Neutrophil (primary cell): Measurements from ENCODE around the gene TMEM158.

ENCODE experiments used
- H3K27ac ChIP-seq: fragments of 200-600 bp; sonication (generic); 2 replicates; pipeline ENCODE4 v1.5.1; 2016; ENCODE audit warnings: mild to moderate bottlenecking, moderate library complexity
- H3K27me3 ChIP-seq: fragments of 200-600 bp; sonication (generic); 2 replicates; pipeline ENCODE4 v1.6.0; 2016; ENCODE audit warnings: mild to moderate bottlenecking
- H3K36me3 ChIP-seq: fragments of 200-600 bp; sonication (generic); 2 replicates; pipeline ENCODE4 v1.5.1; 2017
- H3K4me1 ChIP-seq, 2 experiments: fragments of 200-600 bp in 1 of 2; sonication (generic) in 1 of 2; 1 replicate in 1 of 2; 2 replicates in 1 of 2; pipeline versions ENCODE4 v1.5.1 to v1.6.1; 2013 to 2016; ENCODE audit warnings: low read depth in 1 of 2, low read length in 1 of 2, mild to moderate bottlenecking in 1 of 2, moderate library complexity in 1 of 2; ENCODE audit not compliant: control insufficient read depth in 1 of 2, insufficient read depth in 1 of 2
- H3K4me3 ChIP-seq, 2 experiments: fragments of 200-600 bp in 1 of 2; sonication (generic) in 1 of 2; 1 replicate in 1 of 2; 2 replicates in 1 of 2; pipeline ENCODE4 v1.5.1; 2013 to 2016; ENCODE audit warnings: low read depth in 1 of 2, low read length in 1 of 2, mild to moderate bottlenecking in 1 of 2, moderate library complexity in 1 of 2
- H3K9me3 ChIP-seq: fragments of 200-600 bp; sonication (generic); 2 replicates; pipeline ENCODE4 v1.5.1; 2016
- TF ChIP-seq, protein P1 (sequence below): fragments of 200-600 bp; sonication (generic); IDR thresholded peaks from 2 replicates; pipeline ENCODE4 v1.5.1; 2016; ENCODE audit warnings: antibody characterized with exemption

Gene TMEM158

GRCh38 chr3:45272032-45272810 lies 46.1 kb upstream of the TMEM158 start:
- H3K27me3 ChIP-seq = no peaks in the 10 kb centered on the region
- TF ChIP-seq, protein P1, sequence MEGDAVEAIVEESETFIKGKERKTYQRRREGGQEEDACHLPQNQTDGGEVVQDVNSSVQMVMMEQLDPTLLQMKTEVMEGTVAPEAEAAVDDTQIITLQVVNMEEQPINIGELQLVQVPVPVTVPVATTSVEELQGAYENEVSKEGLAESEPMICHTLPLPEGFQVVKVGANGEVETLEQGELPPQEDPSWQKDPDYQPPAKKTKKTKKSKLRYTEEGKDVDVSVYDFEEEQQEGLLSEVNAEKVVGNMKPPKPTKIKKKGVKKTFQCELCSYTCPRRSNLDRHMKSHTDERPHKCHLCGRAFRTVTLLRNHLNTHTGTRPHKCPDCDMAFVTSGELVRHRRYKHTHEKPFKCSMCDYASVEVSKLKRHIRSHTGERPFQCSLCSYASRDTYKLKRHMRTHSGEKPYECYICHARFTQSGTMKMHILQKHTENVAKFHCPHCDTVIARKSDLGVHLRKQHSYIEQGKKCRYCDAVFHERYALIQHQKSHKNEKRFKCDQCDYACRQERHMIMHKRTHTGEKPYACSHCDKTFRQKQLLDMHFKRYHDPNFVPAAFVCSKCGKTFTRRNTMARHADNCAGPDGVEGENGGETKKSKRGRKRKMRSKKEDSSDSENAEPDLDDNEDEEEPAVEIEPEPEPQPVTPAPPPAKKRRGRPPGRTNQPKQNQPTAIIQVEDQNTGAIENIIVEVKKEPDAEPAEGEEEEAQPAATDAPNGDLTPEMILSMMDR = no peak
- H3K9me3 ChIP-seq = no peaks in the 10 kb centered on the region
- H3K27ac ChIP-seq = no peak overlapping the region
- no peaks in the 10 kb centered on the region for H3K4me1 ChIP-seq
- H3K36me3 ChIP-seq = no peaks in the 10 kb centered on the region
- no peak overlapping the region for H3K4me3 ChIP-seq

DNA sequence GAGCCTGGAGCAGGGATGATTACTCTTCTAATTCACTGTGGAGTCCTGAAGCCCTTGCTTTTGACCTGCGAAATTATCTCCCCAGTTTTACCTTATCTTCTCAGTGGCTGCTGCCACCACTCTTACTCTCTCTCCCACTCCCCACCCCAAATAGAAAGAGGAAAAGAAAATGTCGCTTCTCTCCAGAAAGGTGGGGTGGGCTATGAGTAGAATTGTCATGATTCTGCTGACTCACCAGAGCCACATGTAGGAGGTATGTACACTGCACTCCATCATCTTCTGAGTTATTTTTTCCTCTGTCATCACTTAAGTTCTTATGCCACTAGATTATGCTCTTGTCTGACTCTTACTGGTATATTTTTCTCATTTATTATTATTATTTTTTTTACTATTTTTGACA lies 43.9 kb upstream of the TMEM158 start:
- no peak overlapping the region for H3K4me3 ChIP-seq

DNA sequence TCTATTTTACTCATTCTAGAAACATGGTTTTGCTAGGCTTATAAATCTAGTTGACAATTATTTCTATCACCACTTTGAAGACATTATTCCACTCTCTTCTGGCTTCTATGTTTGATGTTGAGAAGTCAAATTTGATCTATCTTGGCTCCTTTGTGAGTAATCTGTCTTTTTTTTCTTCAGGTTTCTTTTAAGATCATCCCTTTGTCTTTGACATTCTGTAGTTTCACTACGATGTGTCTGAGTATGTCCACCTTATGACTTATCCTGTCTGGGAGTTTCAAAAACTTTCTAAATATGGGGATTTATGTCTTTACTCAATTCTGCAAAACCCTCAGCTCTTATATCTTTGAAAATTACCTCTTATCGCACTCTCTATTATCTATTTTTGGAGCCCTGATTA lies 41.0 kb upstream of the TMEM158 start:
- Histone ChIP-seq H3K27ac (no peak overlapping the region), H3K36me3 (no peaks in the 10 kb centered on the region), H3K9me3 (no peaks in the 10 kb centered on the region), H3K27me3 (no peaks in the 10 kb centered on the region), H3K4me3 (no peak overlapping the region), H3K4me1 (no peaks in the 10 kb centered on the region)
- TF ChIP-seq, protein P1 = no peak

More for the DNA sequence above, 43.9 kb upstream of the TMEM158 start:
- Histone ChIP-seq H3K4me1 (no peaks in the 10 kb centered on the region), H3K36me3 (no peaks in the 10 kb centered on the region), H3K9me3 (no peaks in the 10 kb centered on the region), H3K27me3 (no peaks in the 10 kb centered on the region), H3K27ac (no peak overlapping the region)
- TF ChIP-seq, protein P1 = no peak

- Histone ChIP-seq H3K4me1 (peaks cover 18 to 20% of the 10 kb centered on the region in 2 experiments), H3K4me3 (no peak overlapping the region), H3K27ac (no peak overlapping the region), H3K36me3 (no peaks in the 10 kb centered on the region), H3K9me3 (no peaks in the 10 kb centered on the region), H3K27me3 (no peaks in the 10 kb centered on the region)
- TF ChIP-seq, protein P1 = no peak
Observed at GRCh38 chr3:45261333-45262110, 35.4 kb upstream of the TMEM158 start.

DNA sequence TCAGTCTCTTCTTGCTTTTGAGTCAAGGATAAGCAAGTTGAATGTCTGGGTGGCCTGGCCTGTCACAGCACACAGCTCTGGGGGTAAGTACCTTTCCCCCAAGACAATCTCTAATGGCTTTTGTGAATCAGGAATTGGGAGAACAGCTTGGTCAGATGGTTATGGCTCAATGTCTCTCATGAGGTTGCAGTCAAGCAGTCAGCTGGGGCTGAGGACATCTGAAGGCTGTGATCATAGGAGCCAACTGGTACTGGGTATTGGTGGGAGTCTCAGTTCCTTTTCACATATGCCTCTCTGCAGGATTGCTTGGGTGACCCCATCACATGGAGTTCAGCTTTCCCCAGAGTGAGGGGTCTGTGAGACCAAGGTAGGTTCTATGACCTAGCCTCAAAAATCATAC lies 33.0 kb upstream of the TMEM158 start:
- Histone ChIP-seq H3K27ac (no peak overlapping the region), H3K36me3 (no peaks in the 10 kb centered on the region), H3K9me3 (no peaks in the 10 kb centered on the region), H3K4me1 (peaks cover 18 to 20% of the 10 kb centered on the region in 2 experiments), H3K4me3 (no peak overlapping the region), H3K27me3 (no peaks in the 10 kb centered on the region)
- TF ChIP-seq, protein P1 = no peak
